MM.1S (cell line): ENCODE measurements around the gene CHMP2B.

Source experiments
- CTCF ChIP-seq: fragments of 300-600 bp; sonication (generic); IDR thresholded peaks from 2 replicates; pipeline ENCODE4 v1.5.1; 2016; ENCODE audit warnings: antibody characterized with exemption, low read length, mixed read lengths
- EZH2 ChIP-seq: fragments of 300-600 bp; sonication (generic); optimal IDR thresholded peaks from 2 replicates; pipeline ENCODE3; 2017; ENCODE audit warnings: low read depth, mild to moderate bottlenecking, antibody characterized with exemption, low read length, mixed read lengths

GRCh38 chr3:87270908-87271700 lies 44.0 kb downstream of the CHMP2B start:
- TF ChIP-seq CTCF (no peak), EZH2 (no peak)
